Hepatocyte (in vitro differentiated cells): ENCODE data around the gene KMT2B. TPM values are rescaled to one million over a fixed set of nuclear protein-coding genes. Genes with fewer than 3 reads are reported as not detected.

Source experiments
- DNase-seq: peaks from one replicate; pipeline ENCODE4 v3.0.0-alpha.2; 2016; ENCODE audit warnings: low spot score
- H2AFZ ChIP-seq: fragments of 200-600 bp; sonication (generic); 2 replicates; pipeline ENCODE4 v1.6.0; 2016; ENCODE audit warnings: antibody characterized with exemption, mild to moderate bottlenecking
- H3K27ac ChIP-seq: fragments of 200-600 bp; sonication (generic); 2 replicates; pipeline ENCODE4 v1.5.1; 2016; ENCODE audit warnings: mild to moderate bottlenecking
- H3K27me3 ChIP-seq: fragments of 200-600 bp; sonication (generic); 2 replicates; pipeline ENCODE4 v1.6.1; 2016
- H3K36me3 ChIP-seq: fragments of 200-600 bp; sonication (generic); replicated peaks from 2 replicates; pipeline ENCODE4 v1.5.1; 2016; ENCODE audit warnings: low read depth; ENCODE audit not compliant: insufficient read depth
- H3K4me1 ChIP-seq: fragments of 200-600 bp; sonication (generic); 2 replicates; pipeline ENCODE4 v1.5.1; 2016; ENCODE audit warnings: mild to moderate bottlenecking, moderate library complexity; ENCODE audit not compliant: insufficient read depth
- H3K4me2 ChIP-seq: fragments of 200-600 bp; sonication (generic); 2 replicates; pipeline ENCODE4 v1.6.0; 2016
- H3K4me3 ChIP-seq: fragments of 200-600 bp; sonication (generic); 2 replicates; pipeline ENCODE4 v1.5.1; 2016; ENCODE audit warnings: mild to moderate bottlenecking
- H3K79me2 ChIP-seq: fragments of 200-600 bp; sonication (generic); 2 replicates; pipeline ENCODE4 v1.6.0; 2017; ENCODE audit warnings: mild to moderate bottlenecking
- H3K9me2 ChIP-seq: fragments of 200-600 bp; sonication (generic); replicated peaks from 2 replicates; pipeline ENCODE4 v1.6.0; 2017; ENCODE audit warnings: mild to moderate bottlenecking; ENCODE audit not compliant: insufficient read depth
- H3K9me3 ChIP-seq: fragments of 200-600 bp; sonication (generic); 2 replicates; pipeline ENCODE4 v1.5.1; 2016; ENCODE audit warnings: low read depth, mild to moderate bottlenecking
- H4K20me1 ChIP-seq: fragments of 200-600 bp; sonication (generic); 2 replicates; pipeline ENCODE4 v1.6.0; 2016; ENCODE audit warnings: mild to moderate bottlenecking; ENCODE audit not compliant: insufficient read depth, poor library complexity, severe bottlenecking
- EZH2 ChIP-seq: fragments of 200-600 bp; sonication (generic); IDR thresholded peaks from 2 replicates; pipeline ENCODE4 v1.6.1; 2016; ENCODE audit warnings: antibody characterized with exemption, mild to moderate bottlenecking, borderline replicate concordance
- EZH2phosphoT487 ChIP-seq: fragments of 200-600 bp; sonication (generic); IDR thresholded peaks from one replicate; pipeline ENCODE4 v1.6.1; 2018; ENCODE audit warnings: antibody characterized with exemption, mild to moderate bottlenecking, low read depth, moderate library complexity; ENCODE audit not compliant: unreplicated experiment, severe bottlenecking
- WGBS: methylation state at CpG from one replicate; pipeline ENCODE4 v1.1.6; 2016; ENCODE audit warnings: low lambda C conversion rate; ENCODE audit errors: missing lambda C conversion rate; 5-methylcytosine and 5-hydroxymethylcytosine counted together
- polyA plus RNA-seq: library from polyadenylated mRNA; unstranded; fragments of >200 nt; fragmentation: Nextera tagmentation; extraction: Ambion mirVana; gene quantifications from 2 replicates; pipeline ENCODE4 v1.2.1, GENCODE V29; 2016
- total RNA-seq: library from RNA; depleted of rRNA; stranded (reverse); fragments of >200 nt; gene quantifications from 2 replicates; pipeline ENCODE4 v1.2.3, GENCODE V29; 2014
- TF ChIP-seq, protein P1 (sequence below): fragments of 200-600 bp; sonication (generic); IDR thresholded peaks from 2 replicates; pipeline ENCODE4 v1.5.1; 2016; ENCODE audit warnings: antibody characterized with exemption, mild to moderate bottlenecking; ENCODE audit not compliant: poor library complexity

Gene KMT2B
- total and polyA plus RNA-seq, 2 experiments from 2014 or later = 9.3 to 12.8 TPM

DNA sequence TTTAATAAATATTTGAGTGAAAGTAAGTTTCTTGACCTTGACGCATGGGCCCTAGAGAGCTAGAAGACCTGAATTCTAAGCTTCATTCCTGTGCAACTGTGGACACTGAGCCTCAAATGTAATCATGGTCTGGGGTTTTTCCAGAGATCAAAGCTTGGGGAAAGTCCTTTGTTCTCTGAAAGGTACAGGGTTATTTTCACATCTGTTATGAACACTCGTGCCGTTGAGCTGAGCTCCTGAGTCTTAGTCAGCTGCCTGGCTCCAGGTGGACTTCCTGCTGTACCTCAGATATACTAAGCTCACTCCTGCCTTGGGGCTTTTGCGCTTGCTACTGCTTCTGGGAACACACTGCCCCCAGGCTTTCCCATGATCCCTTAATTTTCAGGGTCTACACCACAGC is 21.0 kb upstream of the KMT2B start:
- H3K4me2 ChIP-seq = no peak overlapping the region

DNA sequence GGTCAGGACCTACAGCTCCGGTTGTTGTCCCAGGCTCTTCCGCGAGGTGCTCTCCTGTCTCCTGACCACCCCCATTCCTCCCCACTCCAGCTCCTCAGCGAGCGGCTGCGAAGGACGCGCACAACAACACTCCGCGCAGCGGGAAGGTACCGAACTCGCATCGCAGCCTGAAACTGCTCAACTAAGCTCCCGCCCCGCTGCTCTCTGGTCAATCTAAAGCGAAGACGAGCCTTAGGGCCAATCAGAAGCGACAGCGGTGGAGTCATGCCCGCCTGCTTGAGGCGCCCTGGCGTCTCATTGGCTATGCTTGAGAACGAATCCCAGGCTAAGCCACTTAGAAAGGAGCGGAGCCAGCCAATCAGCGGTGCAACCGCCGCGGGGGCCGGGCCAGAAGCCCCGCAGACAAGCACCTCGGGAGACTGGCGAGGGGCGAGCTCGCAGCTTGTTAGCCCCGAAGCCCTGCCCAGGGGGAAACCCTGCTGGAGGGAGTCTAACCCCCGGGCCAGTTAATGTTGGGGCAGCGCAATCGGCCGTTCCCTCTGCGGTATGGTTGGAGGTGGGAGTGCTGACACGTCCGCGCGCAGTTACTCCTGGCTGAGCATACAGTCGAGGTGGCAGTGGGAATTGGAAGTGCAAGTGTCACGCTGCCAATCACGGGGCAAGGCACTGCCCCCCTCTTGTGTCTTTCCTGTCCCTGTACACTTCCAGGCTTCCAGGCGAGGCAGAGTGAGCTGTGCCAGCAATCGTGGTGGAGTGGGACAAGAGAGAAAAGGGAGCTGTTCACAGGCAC is 15.4 kb upstream of the KMT2B start:
- DNase-seq = peak; percentile 96
- H3K4me3 ChIP-seq = peak overlapping the region; percentile 39
- H4K20me1 ChIP-seq = no peaks in the 10 kb centered on the region
- TF ChIP-seq, protein P1, sequence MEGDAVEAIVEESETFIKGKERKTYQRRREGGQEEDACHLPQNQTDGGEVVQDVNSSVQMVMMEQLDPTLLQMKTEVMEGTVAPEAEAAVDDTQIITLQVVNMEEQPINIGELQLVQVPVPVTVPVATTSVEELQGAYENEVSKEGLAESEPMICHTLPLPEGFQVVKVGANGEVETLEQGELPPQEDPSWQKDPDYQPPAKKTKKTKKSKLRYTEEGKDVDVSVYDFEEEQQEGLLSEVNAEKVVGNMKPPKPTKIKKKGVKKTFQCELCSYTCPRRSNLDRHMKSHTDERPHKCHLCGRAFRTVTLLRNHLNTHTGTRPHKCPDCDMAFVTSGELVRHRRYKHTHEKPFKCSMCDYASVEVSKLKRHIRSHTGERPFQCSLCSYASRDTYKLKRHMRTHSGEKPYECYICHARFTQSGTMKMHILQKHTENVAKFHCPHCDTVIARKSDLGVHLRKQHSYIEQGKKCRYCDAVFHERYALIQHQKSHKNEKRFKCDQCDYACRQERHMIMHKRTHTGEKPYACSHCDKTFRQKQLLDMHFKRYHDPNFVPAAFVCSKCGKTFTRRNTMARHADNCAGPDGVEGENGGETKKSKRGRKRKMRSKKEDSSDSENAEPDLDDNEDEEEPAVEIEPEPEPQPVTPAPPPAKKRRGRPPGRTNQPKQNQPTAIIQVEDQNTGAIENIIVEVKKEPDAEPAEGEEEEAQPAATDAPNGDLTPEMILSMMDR = no peak
- no peak for TF ChIP-seq EZH2phosphoT487
- no peak for TF ChIP-seq EZH2
- H3K9me2 ChIP-seq = no peaks in the 10 kb centered on the region
- H3K36me3 ChIP-seq = no peaks in the 10 kb centered on the region
- peaks cover 3% of the 10 kb centered on the region for H3K4me1 ChIP-seq
- no peaks in the 10 kb centered on the region for H3K9me3 ChIP-seq
- H3K27ac ChIP-seq = no peak overlapping the region
- WGBS = under 1% methylated on average over 50 of the region's 50 CpGs
- peak overlapping the region; percentile 68 for H2AFZ ChIP-seq
- no peaks in the 10 kb centered on the region for H3K79me2 ChIP-seq
- peak overlapping the region; percentile 85 for H3K4me2 ChIP-seq
- H3K27me3 ChIP-seq = peaks cover 3% of the 10 kb centered on the region

More for the DNA sequence above, 21.0 kb upstream of the KMT2B start:
- Histone ChIP-seq H3K36me3 (no peaks in the 10 kb centered on the region), H3K4me1 (no peaks in the 10 kb centered on the region), H4K20me1 (no peaks in the 10 kb centered on the region), H3K27ac (no peak overlapping the region), H3K9me3 (no peaks in the 10 kb centered on the region), H3K9me2 (no peaks in the 10 kb centered on the region), H3K4me3 (no peak overlapping the region), H2AFZ (no peak overlapping the region), H3K79me2 (no peaks in the 10 kb centered on the region), H3K27me3 (no peaks in the 10 kb centered on the region)
- 67% methylated on average over 4 of the region's 4 CpGs for WGBS
- TF ChIP-seq, protein P1 = no peak
- no peak for TF ChIP-seq EZH2phosphoT487
- no peak for TF ChIP-seq EZH2
- no peak for DNase-seq

DNA sequence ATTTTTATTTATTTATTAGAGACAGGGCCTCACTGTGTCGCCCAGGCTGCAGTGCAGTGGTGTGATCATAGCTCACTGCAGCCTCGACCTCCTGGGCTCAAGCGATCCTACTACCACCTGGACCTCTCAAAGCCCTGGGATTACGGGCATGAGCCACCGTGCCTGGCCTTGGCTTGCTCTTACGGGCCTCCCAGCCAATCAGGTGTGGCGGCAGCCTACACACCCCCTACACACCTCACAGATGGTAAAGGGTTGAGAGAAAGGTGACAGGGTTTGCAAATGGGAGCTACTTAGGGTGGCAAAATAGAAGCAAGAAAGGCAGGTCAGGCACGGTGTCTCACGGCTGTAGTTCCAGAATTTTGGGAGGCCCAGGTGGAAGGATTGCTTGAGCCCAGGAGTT is 14.5 kb upstream of the KMT2B start:
- no peak for TF ChIP-seq EZH2
- no peak for TF ChIP-seq EZH2phosphoT487
- TF ChIP-seq, protein P1 = no peak
- H3K79me2 ChIP-seq = no peaks in the 10 kb centered on the region
- no peaks in the 10 kb centered on the region for H3K9me3 ChIP-seq
- 63% methylated on average over 9 of the region's 9 CpGs for WGBS
- peaks cover 3% of the 10 kb centered on the region for H3K27me3 ChIP-seq
- DNase-seq = no peak
- no peaks in the 10 kb centered on the region for H3K9me2 ChIP-seq
- H3K4me2 ChIP-seq = peak overlapping the region; percentile 85
- H4K20me1 ChIP-seq = no peaks in the 10 kb centered on the region
- H3K4me1 ChIP-seq = peaks cover 3% of the 10 kb centered on the region
- no peak overlapping the region for H2AFZ ChIP-seq
- no peaks in the 10 kb centered on the region for H3K36me3 ChIP-seq
- no peak overlapping the region for H3K27ac ChIP-seq
- no peak overlapping the region for H3K4me3 ChIP-seq
